Mucosa of descending colon (tissue), 3 donors: ENCODE measurements around the gene DCP1B. TPM values are rescaled to one million over a fixed set of nuclear protein-coding genes. Genes with fewer than 3 reads are reported as not detected.

Source experiments
- ATAC-seq: fragments of 200-7000 bp; cut with Tn5 transposase; one replicate; pipeline ENCODE4 v1.9.1; 2020; ENCODE audit warnings: mild to moderate bottlenecking, moderate library complexity
- DNase-seq, 3 donors: peaks; one replicate each; pipeline ENCODE4 v3.0.0-alpha.2; 2020
- H3K36me3 ChIP-seq: fragments of 200-600 bp; one replicate; pipeline ENCODE4 v1.8.0; 2021; ENCODE audit warnings: low read depth, mild to moderate bottlenecking
- H3K4me1 ChIP-seq: fragments of 200-600 bp; one replicate; pipeline ENCODE4 v1.8.0; 2021; ENCODE audit warnings: low read depth, mild to moderate bottlenecking
- H3K4me3 ChIP-seq: fragments of 200-600 bp; one replicate; pipeline ENCODE4 v1.8.0; 2021; ENCODE audit warnings: mild to moderate bottlenecking
- H3K9me3 ChIP-seq: fragments of 200-600 bp; one replicate; pipeline ENCODE4 v1.8.0; 2021; ENCODE audit warnings: mild to moderate bottlenecking
- intact Hi-C, 2 donors: fragments of 100-400 bp; cut with DNase I in 1 of 2; cut with micrococcal nuclease in 1 of 2; formaldehyde crosslinking; loops; one replicate each; pipeline versions ENCODE4 v1.11.0 to v1.11.1; 2022; cut with DNase I, micrococcal nuclease
- total RNA-seq, 3 donors: library from RNA; stranded (reverse); fragmentation: NEBNext Ultra II Directional in 2 of 3; extraction: Animal tissue kit (Norgen Biotek cat#: 25700) in 2 of 3; gene quantifications; one replicate each; pipeline versions ENCODE4 v1.2.1 to v1.2.4, GENCODE V29; 2021 to 2023
- TF ChIP-seq, protein P1 (sequence below): fragments of 200-600 bp; IDR thresholded peaks from one replicate; pipeline ENCODE4 v1.8.0; 2022; ENCODE audit warnings: antibody characterized with exemption, mild to moderate bottlenecking
- donor health status: DM: no; HTN: no; CAD: no; lungs with moderate emphysema.
- donor health status: DM: no; HTN: no; CAD: no.
- donor health status: DM: no; HTN: yes; CAD: no.

The DCP1B gene
- total RNA-seq, 3 donors from 2014 or later = 10.1 to 27.3 (median 12.6) TPM

- intact Hi-C loops = loop anchor here (10.0 kb wide), 1 partner anchor 244 kb away; no protein-coding TSS in a partner anchor
- Histone ChIP-seq H3K4me1 (peaks cover 7% of the 10 kb centered on the region), H3K9me3 (no peaks in the 10 kb centered on the region), H3K36me3 (no peaks in the 10 kb centered on the region), H3K4me3 (no peak overlapping the region)
- TF ChIP-seq, protein P1, sequence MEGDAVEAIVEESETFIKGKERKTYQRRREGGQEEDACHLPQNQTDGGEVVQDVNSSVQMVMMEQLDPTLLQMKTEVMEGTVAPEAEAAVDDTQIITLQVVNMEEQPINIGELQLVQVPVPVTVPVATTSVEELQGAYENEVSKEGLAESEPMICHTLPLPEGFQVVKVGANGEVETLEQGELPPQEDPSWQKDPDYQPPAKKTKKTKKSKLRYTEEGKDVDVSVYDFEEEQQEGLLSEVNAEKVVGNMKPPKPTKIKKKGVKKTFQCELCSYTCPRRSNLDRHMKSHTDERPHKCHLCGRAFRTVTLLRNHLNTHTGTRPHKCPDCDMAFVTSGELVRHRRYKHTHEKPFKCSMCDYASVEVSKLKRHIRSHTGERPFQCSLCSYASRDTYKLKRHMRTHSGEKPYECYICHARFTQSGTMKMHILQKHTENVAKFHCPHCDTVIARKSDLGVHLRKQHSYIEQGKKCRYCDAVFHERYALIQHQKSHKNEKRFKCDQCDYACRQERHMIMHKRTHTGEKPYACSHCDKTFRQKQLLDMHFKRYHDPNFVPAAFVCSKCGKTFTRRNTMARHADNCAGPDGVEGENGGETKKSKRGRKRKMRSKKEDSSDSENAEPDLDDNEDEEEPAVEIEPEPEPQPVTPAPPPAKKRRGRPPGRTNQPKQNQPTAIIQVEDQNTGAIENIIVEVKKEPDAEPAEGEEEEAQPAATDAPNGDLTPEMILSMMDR = no peak
- ATAC-seq (no peak), DNase-seq (no peak)
Observed at GRCh38 chr12:2039034-2039433, 34.8 kb upstream of the DCP1B start.

- Histone ChIP-seq H3K4me3 (no peak overlapping the region), H3K9me3 (no peaks in the 10 kb centered on the region), H3K4me1 (peaks cover 7% of the 10 kb centered on the region), H3K36me3 (no peaks in the 10 kb centered on the region)
- DNase-seq (no peak), ATAC-seq (no peak)
- TF ChIP-seq, protein P1 = no peak
- intact Hi-C loops = loop anchor here (10.0 kb wide), 1 partner anchor 241 kb away; no protein-coding TSS in a partner anchor
Observed at GRCh38 chr12:2035431-2036055, 31.3 kb upstream of the DCP1B start.

DNA sequence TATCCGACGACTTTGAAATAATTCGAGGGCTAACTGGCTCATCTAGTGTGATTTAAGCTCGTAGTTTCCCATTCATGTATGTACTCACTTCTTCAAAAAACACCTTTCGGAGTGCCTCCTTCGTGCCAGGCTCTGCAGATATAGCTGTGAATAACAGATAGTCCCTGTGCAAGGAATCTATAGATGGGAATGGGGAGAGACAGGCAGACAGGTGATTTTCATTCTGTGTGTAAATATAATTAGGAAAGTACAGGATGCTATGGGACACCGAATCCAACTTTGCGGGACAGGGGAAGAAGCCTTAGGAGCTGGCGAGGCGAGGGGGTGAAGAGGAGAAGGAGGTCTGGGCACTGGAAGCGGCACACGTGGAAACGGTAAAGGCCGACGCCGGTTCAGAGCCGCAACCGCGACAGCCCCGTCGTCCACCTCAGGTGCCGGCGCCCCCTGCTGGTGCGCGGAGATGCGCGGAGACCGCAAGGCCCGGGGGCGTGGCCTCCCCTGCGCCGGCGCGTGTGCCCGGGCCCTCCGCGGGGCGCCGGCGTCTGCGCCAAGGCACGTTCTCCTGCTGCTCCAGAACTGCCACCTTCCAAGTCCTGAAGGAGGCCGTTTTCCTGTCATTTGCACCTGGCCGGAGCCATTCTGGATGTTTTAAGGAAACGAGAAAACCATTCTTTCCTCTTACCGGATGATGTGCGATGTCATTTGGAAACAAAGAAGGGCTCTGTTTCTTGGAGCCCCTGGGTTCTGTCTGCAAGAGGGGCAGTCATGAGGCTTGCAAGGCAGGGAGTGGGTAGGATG lies 30.6 kb upstream of the DCP1B start:
- ATAC-seq (peak; percentile 99), DNase-seq (peak; percentile 87 to 95 (median 92))
- no peak overlapping the region for H3K4me3 ChIP-seq
- no peaks in the 10 kb centered on the region for H3K9me3 ChIP-seq
- TF ChIP-seq, protein P1 = peak; percentile 96
- peaks cover 7% of the 10 kb centered on the region for H3K4me1 ChIP-seq
- no peaks in the 10 kb centered on the region for H3K36me3 ChIP-seq
- intact Hi-C loops = loop anchor here (10.0 kb wide), 1 partner anchor 240 kb away; no protein-coding TSS in a partner anchor

GRCh38 chr12:2032506-2032905 lies 28.2 kb upstream of the DCP1B start:
- Histone ChIP-seq H3K9me3 (no peaks in the 10 kb centered on the region), H3K4me1 (peaks cover 7% of the 10 kb centered on the region), H3K36me3 (no peaks in the 10 kb centered on the region), H3K4me3 (no peak overlapping the region)
- no peak for ATAC-seq
- no peak for DNase-seq
- intact Hi-C loops = loop anchor here (10.0 kb wide), 1 partner anchor 238 kb away; no protein-coding TSS in a partner anchor
- TF ChIP-seq, protein P1 = no peak

DNA sequence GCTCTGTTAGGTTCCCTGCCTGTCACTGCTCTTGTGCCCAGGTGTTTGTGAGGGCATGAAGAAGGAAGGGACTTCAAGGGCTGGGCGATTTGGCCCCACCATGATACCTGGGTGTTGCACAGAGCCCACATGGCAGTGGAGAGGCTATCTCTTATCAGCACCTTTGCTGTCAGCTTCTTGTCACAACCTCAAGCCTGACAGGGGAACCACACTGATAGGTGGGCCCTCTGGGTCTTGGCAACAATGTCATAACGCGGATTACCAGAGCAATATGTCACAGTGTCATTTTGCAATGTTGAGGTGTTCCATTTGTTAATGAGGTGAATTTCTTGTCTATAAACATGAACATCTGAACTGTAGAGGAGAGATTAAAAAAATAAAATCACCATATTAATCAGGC lies 25.6 kb upstream of the DCP1B start:
- Histone ChIP-seq H3K4me3 (no peak overlapping the region), H3K4me1 (peaks cover 2% of the 10 kb centered on the region), H3K36me3 (no peaks in the 10 kb centered on the region), H3K9me3 (no peaks in the 10 kb centered on the region)
- no peak for ATAC-seq
- TF ChIP-seq, protein P1 = no peak
- intact Hi-C loops = loop anchor here (10.0 kb wide), 1 partner anchor 235 kb away; no protein-coding TSS in a partner anchor
- no peak for DNase-seq
